ENCODE measurements around the gene ALAS1. TPM values are rescaled to one million over a fixed set of nuclear protein-coding genes. Genes with fewer than 3 reads are reported as not detected.

ALAS1 gene
- total and polyA plus RNA-seq, 2 of the 13 experiments (the other 11 are each of a cell fraction or from before 2014, with no cell fraction given), result 36.0 to 43.2 TPM

GRCh38 chr3:52231502-52232278, 33.7 kb downstream of the ALAS1 start (continued):
- TF ChIP-seq MIER3 (CRISPR knock-in tag; IDR thresholded peaks at IDR 0.05; ENCODE audit: borderline replicate concordance) (peak; percentile 41; the same call in 1 of the 2 replicates), PPARG (CRISPR knock-in tag; conservative IDR thresholded peaks at IDR 0.05) (no peak), HES4 (CRISPR knock-in tag; IDR thresholded peaks at IDR 0.05; ENCODE audit: borderline replicate concordance) (0 out of 2 replicates have a peak, but pooled peaks have one; percentile 27), AKAP8 (CRISPR knock-in tag; IDR thresholded peaks at IDR 0.05) (0 out of 2 replicates have a peak, but pooled peaks have one; percentile 20), SUZ12 (IDR thresholded peaks at IDR 0.05; ENCODE audit: low read depth, low read length) (no peak), ZFP91 (CRISPR knock-in tag; IDR thresholded peaks at IDR 0.05; ENCODE audit: borderline replicate concordance) (0 out of 2 replicates have a peak, but pooled peaks have one; percentile 22), XRCC5 (optimal IDR thresholded peaks at IDR 0.05; ENCODE audit: low read length) (peak; percentile 70), ZNF766 (CRISPR knock-in tag; IDR thresholded peaks at IDR 0.05; ENCODE audit: borderline replicate concordance) (no peak), ARNT2 (CRISPR knock-in tag; IDR thresholded peaks at IDR 0.05; ENCODE audit: low read depth) (0 out of 2 replicates have a peak, but pooled peaks have one; percentile 37), SMAD1 (CRISPR knock-in tag; IDR thresholded peaks at IDR 0.05; ENCODE audit: borderline replicate concordance, low read depth) (0 out of 2 replicates have a peak, but pooled peaks have one; percentile 37), CREM (IDR thresholded peaks at IDR 0.05) (no peak), CREM (CRISPR knock-in tag; IDR thresholded peaks at IDR 0.05) (no peak), POLR2AphosphoS2 (IDR thresholded peaks at IDR 0.05; ENCODE audit: low read depth, low read length) (no peak), MXI1 (IDR thresholded peaks at IDR 0.05; ENCODE audit: borderline replicate concordance, low read depth, low read length) (0 out of 3 replicates have a peak, but pooled peaks have one; percentile 24), DZIP1 (CRISPR knock-in tag; IDR thresholded peaks at IDR 0.05) (0 out of 2 replicates have a peak, but pooled peaks have one; percentile 78), ZNF329 (CRISPR knock-in tag; IDR thresholded peaks at IDR 0.05; ENCODE audit: low read depth) (no peak)
- TF ChIP-seq, protein P1, sequence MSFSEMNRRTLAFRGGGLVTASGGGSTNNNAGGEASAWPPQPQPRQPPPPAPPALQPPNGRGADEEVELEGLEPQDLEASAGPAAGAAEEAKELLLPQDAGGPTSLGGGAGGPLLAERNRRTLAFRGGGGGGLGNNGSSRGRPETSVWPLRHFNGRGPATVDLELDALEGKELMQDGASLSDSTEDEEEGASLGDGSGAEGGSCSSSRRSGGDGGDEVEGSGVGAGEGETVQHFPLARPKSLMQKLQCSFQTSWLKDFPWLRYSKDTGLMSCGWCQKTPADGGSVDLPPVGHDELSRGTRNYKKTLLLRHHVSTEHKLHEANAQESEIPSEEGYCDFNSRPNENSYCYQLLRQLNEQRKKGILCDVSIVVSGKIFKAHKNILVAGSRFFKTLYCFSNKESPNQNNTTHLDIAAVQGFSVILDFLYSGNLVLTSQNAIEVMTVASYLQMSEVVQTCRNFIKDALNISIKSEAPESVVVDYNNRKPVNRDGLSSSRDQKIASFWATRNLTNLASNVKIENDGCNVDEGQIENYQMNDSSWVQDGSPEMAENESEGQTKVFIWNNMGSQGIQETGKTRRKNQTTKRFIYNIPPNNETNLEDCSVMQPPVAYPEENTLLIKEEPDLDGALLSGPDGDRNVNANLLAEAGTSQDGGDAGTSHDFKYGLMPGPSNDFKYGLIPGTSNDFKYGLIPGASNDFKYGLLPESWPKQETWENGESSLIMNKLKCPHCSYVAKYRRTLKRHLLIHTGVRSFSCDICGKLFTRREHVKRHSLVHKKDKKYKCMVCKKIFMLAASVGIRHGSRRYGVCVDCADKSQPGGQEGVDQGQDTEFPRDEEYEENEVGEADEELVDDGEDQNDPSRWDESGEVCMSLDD (CRISPR knock-in tag; IDR thresholded peaks at IDR 0.05; ENCODE audit: borderline replicate concordance), result no peak
- TF ChIP-seq, protein P2, sequence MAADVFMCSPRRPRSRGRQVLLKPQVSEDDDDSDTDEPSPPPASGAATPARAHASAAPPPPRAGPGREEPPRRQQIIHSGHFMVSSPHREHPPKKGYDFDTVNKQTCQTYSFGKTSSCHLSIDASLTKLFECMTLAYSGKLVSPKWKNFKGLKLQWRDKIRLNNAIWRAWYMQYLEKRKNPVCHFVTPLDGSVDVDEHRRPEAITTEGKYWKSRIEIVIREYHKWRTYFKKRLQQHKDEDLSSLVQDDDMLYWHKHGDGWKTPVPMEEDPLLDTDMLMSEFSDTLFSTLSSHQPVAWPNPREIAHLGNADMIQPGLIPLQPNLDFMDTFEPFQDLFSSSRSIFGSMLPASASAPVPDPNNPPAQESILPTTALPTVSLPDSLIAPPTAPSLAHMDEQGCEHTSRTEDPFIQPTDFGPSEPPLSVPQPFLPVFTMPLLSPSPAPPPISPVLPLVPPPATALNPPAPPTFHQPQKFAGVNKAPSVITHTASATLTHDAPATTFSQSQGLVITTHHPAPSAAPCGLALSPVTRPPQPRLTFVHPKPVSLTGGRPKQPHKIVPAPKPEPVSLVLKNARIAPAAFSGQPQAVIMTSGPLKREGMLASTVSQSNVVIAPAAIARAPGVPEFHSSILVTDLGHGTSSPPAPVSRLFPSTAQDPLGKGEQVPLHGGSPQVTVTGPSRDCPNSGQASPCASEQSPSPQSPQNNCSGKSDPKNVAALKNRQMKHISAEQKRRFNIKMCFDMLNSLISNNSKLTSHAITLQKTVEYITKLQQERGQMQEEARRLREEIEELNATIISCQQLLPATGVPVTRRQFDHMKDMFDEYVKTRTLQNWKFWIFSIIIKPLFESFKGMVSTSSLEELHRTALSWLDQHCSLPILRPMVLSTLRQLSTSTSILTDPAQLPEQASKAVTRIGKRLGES (CRISPR knock-in tag; IDR thresholded peaks at IDR 0.05; ENCODE audit: borderline replicate concordance), result no peak

Data from HepG2 (cell line).